HG02938 (cell line): ENCODE results near the gene GABPB1.

Source experiments
- ATAC-seq: cut with Tn5 transposase; IDR thresholded peaks from one replicate; pipeline ENCODE4 v1.9.1; 2021; ENCODE audit warnings: mild to moderate bottlenecking, moderate library complexity; ENCODE audit not compliant: unreplicated experiment

GABPB1 gene

GRCh38 chr15:50280271-50280670 lies 74.7 kb downstream of the GABPB1 start:
- no peak for ATAC-seq

- ATAC-seq, result no peak
Measured at GRCh38 chr15:50278496-50278895, 76.5 kb downstream of the GABPB1 start.

GRCh38 chr15:50277370-50277769 lies 77.6 kb downstream of the GABPB1 start:
- ATAC-seq, result no peak

GRCh38 chr15:50275908-50276307 lies 79.1 kb downstream of the GABPB1 start:
- no peak for ATAC-seq

GRCh38 chr15:50275091-50275490 lies 79.9 kb downstream of the GABPB1 start:
- ATAC-seq, result no peak

- no peak for ATAC-seq
Measured at GRCh38 chr15:50267577-50267976, 87.4 kb downstream of the GABPB1 start.

GRCh38 chr15:50265620-50266019 lies 89.4 kb downstream of the GABPB1 start, which contains the start of gene HDC:
TSS of gene HDC (minus strand) at chr15:50265726. CDS start at chr15:50265623, 103 bp downstream.
- no peak for ATAC-seq

GRCh38 chr15:50262533-50262932 lies 92.5 kb downstream of the GABPB1 start:
- ATAC-seq, result no peak

- ATAC-seq, result no peak
Measured at GRCh38 chr15:50261981-50262380, 93.0 kb downstream of the GABPB1 start.

- ATAC-seq, result peak; percentile 50
Measured at GRCh38 chr15:50260969-50261496, 94.0 kb downstream of the GABPB1 start.

- ATAC-seq, result no peak
Measured at GRCh38 chr15:50259276-50259675, 95.7 kb downstream of the GABPB1 start.

- no peak for ATAC-seq
Measured at GRCh38 chr15:50257924-50258323, 97.1 kb downstream of the GABPB1 start.

- no peak for ATAC-seq
Measured at GRCh38 chr15:50257332-50257731, 97.7 kb downstream of the GABPB1 start.

- no peak for ATAC-seq
Measured at GRCh38 chr15:50256188-50257041, 98.6 kb downstream of the GABPB1 start.

- no peak for ATAC-seq
Measured at GRCh38 chr15:50252556-50252955, 102.4 kb downstream of the GABPB1 start.

GRCh38 chr15:50251638-50252182 lies 103.3 kb downstream of the GABPB1 start:
- no peak for ATAC-seq

- no peak for ATAC-seq
Measured at GRCh38 chr15:50250760-50251394, 104.1 kb downstream of the GABPB1 start.

- ATAC-seq, result no peak
Measured at GRCh38 chr15:50249704-50250103, 105.3 kb downstream of the GABPB1 start.

- no peak for ATAC-seq
Measured at GRCh38 chr15:50248994-50249582, 105.9 kb downstream of the GABPB1 start.

- ATAC-seq, result no peak
Measured at GRCh38 chr15:50247819-50248655, 107.0 kb downstream of the GABPB1 start.
